Measurements from ENCODE around the gene DIAPH3. TPM values are rescaled to one million over a fixed set of nuclear protein-coding genes. Genes with fewer than 3 reads are reported as not detected.

Gene DIAPH3
- total RNA-seq, 1 experiment from 2014 or later: 11.2 TPM

GRCh38 chr13:59744747-59745391, 418.9 kb downstream of the DIAPH3 start:
- no peak for DNase-seq (ENCODE audit: extremely low read depth, low read depth)

GRCh38 chr13:59743195-59743594, 420.5 kb downstream of the DIAPH3 start:
- DNase-seq (ENCODE audit: extremely low read depth, low read depth): no peak

- no peak for DNase-seq (ENCODE audit: extremely low read depth, low read depth)
These were observed 421.3 kb downstream of the DIAPH3 start for GRCh38 chr13:59742467-59742866.

- no peak for DNase-seq (ENCODE audit: extremely low read depth, low read depth)
These were observed 424.8 kb downstream of the DIAPH3 start for GRCh38 chr13:59738921-59739320.

GRCh38 chr13:59734393-59734792, 429.3 kb downstream of the DIAPH3 start:
- DNase-seq (ENCODE audit: extremely low read depth, low read depth): no peak

GRCh38 chr13:59733744-59734143, 430.0 kb downstream of the DIAPH3 start:
- DNase-seq (ENCODE audit: extremely low read depth, low read depth): no peak

GRCh38 chr13:59730026-59730425, 433.7 kb downstream of the DIAPH3 start:
- DNase-seq (ENCODE audit: extremely low read depth, low read depth): no peak

GRCh38 chr13:59728896-59729545, 434.7 kb downstream of the DIAPH3 start:
- no peak for DNase-seq (ENCODE audit: extremely low read depth, low read depth)

- DNase-seq (ENCODE audit: extremely low read depth, low read depth): no peak
These were observed 441.5 kb downstream of the DIAPH3 start for GRCh38 chr13:59721926-59722910.

GRCh38 chr13:59715611-59716010, 448.1 kb downstream of the DIAPH3 start:
- no peak for DNase-seq (ENCODE audit: extremely low read depth, low read depth)

- DNase-seq (ENCODE audit: extremely low read depth, low read depth): no peak
These were observed 452.6 kb downstream of the DIAPH3 start for GRCh38 chr13:59710996-59711701.

- no peak for DNase-seq (ENCODE audit: extremely low read depth, low read depth)
These were observed 453.3 kb downstream of the DIAPH3 start for GRCh38 chr13:59710416-59710815.

- no peak for DNase-seq (ENCODE audit: extremely low read depth, low read depth)
These were observed 457.4 kb downstream of the DIAPH3 start for GRCh38 chr13:59706101-59706976.

GRCh38 chr13:59702269-59702668, 461.5 kb downstream of the DIAPH3 start:
- no peak for DNase-seq (ENCODE audit: extremely low read depth, low read depth)

- no peak for DNase-seq (ENCODE audit: extremely low read depth, low read depth)
These were observed 462.5 kb downstream of the DIAPH3 start for GRCh38 chr13:59701261-59701660.

GRCh38 chr13:59700281-59700680, 463.4 kb downstream of the DIAPH3 start:
- DNase-seq (ENCODE audit: extremely low read depth, low read depth): no peak

- DNase-seq (ENCODE audit: extremely low read depth, low read depth): no peak
These were observed 467.5 kb downstream of the DIAPH3 start for GRCh38 chr13:59696271-59696670.

- no peak for DNase-seq (ENCODE audit: extremely low read depth, low read depth)
These were observed 472.1 kb downstream of the DIAPH3 start for GRCh38 chr13:59691501-59692066.

GRCh38 chr13:59690857-59691500, 472.7 kb downstream of the DIAPH3 start:
- no peak for DNase-seq (ENCODE audit: extremely low read depth, low read depth)

Data from NCI-H460 (cell line).